ENCODE data around the gene GJA1. TPM values are rescaled to one million over a fixed set of nuclear protein-coding genes. Genes with fewer than 3 reads are reported as not detected.

The GJA1 gene
- total and polyA plus RNA-seq, 2 of the 8 experiments (the other 6 are each of a cell fraction or from before 2014, with no cell fraction given): 468 to 795 TPM

DNA sequence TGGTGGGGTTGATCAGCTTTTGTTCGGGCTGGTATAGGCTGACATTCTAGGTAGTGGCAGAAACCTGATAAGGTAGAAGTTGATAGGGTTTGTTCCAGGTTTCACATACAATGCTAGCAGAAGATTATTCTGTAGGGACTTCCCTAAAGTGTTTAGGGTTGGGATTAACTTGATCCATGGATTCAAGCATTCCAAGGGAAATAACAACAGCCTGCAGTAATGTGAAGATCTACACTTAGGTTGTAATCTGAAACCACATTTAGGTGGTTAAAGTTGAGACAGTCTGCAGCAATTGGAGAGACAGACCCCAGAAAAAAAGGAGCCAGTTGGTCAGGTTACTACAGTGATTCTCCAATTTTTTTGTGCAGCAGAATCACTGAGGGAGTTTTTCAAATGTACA, 56.1 kb downstream of the GJA1 start:
- no peak overlapping the region for H4K91ac ChIP-seq (replicated peaks; ENCODE audit: insufficient read length, low read length)
- no peak overlapping the region for H3K9ac ChIP-seq (replicated peaks in 1 of 4; ENCODE audit: extremely low read depth in 1 of 4, low read depth in 3 of 4, low read length in 3 of 4)
- H2BK12ac ChIP-seq (ENCODE audit: low read depth, low read length): no peak overlapping the region
- 74% methylated on average over 1 of the region's 1 CpG; no CpG with 5 or more reads in 1 of the 2 experiments for WGBS, 2 experiments (ENCODE audit: extremely low coverage in 1 of 2, insufficient coverage in 1 of 2, insufficient read length in 1 of 2, insufficient replicate concordance in 2 of 2, low coverage in 1 of 2, low lambda C conversion rate in 2 of 2, missing lambda C conversion rate in 1 of 2)
- CTCF ChIA-PET (ENCODE audit: partially characterized antibody): interaction anchor here (1.3 kb wide), 1 partner anchor 360 kb away, joined by 3 read pairs; no protein-coding TSS in a partner anchor
- no peaks in the 10 kb centered on the region for H3K79me2 ChIP-seq (ENCODE audit: control insufficient read depth in 1 of 2, insufficient read depth in 2 of 2, low read length in 2 of 2)
- no peak overlapping the region for H4K5ac ChIP-seq (ENCODE audit: insufficient read length, low read depth, low read length)
- H3K14ac ChIP-seq (ENCODE audit: insufficient read length): no peak overlapping the region
- no peak overlapping the region for H4K8ac ChIP-seq (ENCODE audit: extremely low read depth, insufficient read depth, low read length)
- no peak for FAIRE-seq
- no peak for DNase-seq (ENCODE audit: low read depth in 1 of 2, low spot score in 2 of 2)
- no peaks in the 10 kb centered on the region for H4K20me1 ChIP-seq (replicated peaks in 1 of 2; ENCODE audit: control insufficient read depth in 1 of 2, insufficient read depth in 2 of 2, low read length in 2 of 2)
- H2BK5ac ChIP-seq (ENCODE audit: low read depth, low read length): no peak overlapping the region
- H3K4me2 ChIP-seq (ENCODE audit: insufficient read depth in 1 of 2, low read depth in 2 of 2, low read length in 2 of 2): 0 out of 4 replicates have a peak overlapping the region, but pooled peaks of 1 of the 2 experiments have one; percentile 3
- no peak overlapping the region for H3K23ac ChIP-seq (ENCODE audit: insufficient read length)
- peaks cover 3 to 5% (median 4%) of the 10 kb centered on the region in 4 experiments; a peak in 5 of 7 replicates for H3K4me1 ChIP-seq (replicated peaks in 1 of 4; ENCODE audit: control insufficient read depth in 3 of 4, insufficient read depth in 4 of 4, low read length in 3 of 4)
- H3K4ac ChIP-seq (replicated peaks; ENCODE audit: insufficient read length, low read depth, low read length): no peak overlapping the region
- no peaks in the 10 kb centered on the region for H3K36me3 ChIP-seq (ENCODE audit: control insufficient read depth in 2 of 4, insufficient read depth in 4 of 4, low read length in 3 of 4)
- H3K27me3 ChIP-seq (replicated peaks in 1 of 4; ENCODE audit: control insufficient read depth in 3 of 4, extremely low read depth in 1 of 4, insufficient read depth in 3 of 4, low read length in 3 of 4): no peaks in the 10 kb centered on the region
- H2BK15ac ChIP-seq (ENCODE audit: low read length): no peak overlapping the region
- H3K23me2 ChIP-seq (ENCODE audit: low read depth, low read length): no peaks in the 10 kb centered on the region
- no peak overlapping the region for H3K4me3 ChIP-seq (ENCODE audit: extremely low read depth in 1 of 4, insufficient read depth in 2 of 4, low read depth in 3 of 4, low read length in 4 of 4)
- TF ChIP-seq TEAD4 (IDR thresholded peaks at IDR 0.05; ENCODE audit: low read depth, low read length): peak; percentile 51; the same call in 1 of the 2 replicates
- no peak for TF ChIP-seq SIX5 (IDR thresholded peaks at IDR 0.05; ENCODE audit: low read depth, low read length)
- no peak for TF ChIP-seq SUZ12 (IDR thresholded peaks at IDR 0.05; ENCODE audit: low read length)
- 0 out of 2 replicates have a peak, but pooled peaks have one; percentile 24 for TF ChIP-seq SP1 (IDR thresholded peaks at IDR 0.05; ENCODE audit: low read depth, low read length)
- TF ChIP-seq HDAC6 (IDR thresholded peaks at IDR 0.05; ENCODE audit: low read depth, low read length): no peak
- TF ChIP-seq CBX8 (IDR thresholded peaks at IDR 0.05; ENCODE audit: borderline replicate concordance, low read depth, low read length): no peak
- no peak for TF ChIP-seq KDM1A (IDR thresholded peaks at IDR 0.05; ENCODE audit: borderline replicate concordance, low read length)
- 0 out of 2 replicates have a peak overlapping the region, but pooled peaks have one; percentile 29 for H2BK20ac ChIP-seq (ENCODE audit: low read length)
- no peaks in the 10 kb centered on the region for H3K79me1 ChIP-seq (ENCODE audit: low read depth, low read length)
- no peak overlapping the region for H2BK120ac ChIP-seq (replicated peaks; ENCODE audit: low read depth, low read length)
- H2AK5ac ChIP-seq (ENCODE audit: low read depth, low read length): no peak overlapping the region
- H3K9me3 ChIP-seq (ENCODE audit: insufficient read depth in 2 of 2, low read depth in 1 of 2, low read length in 1 of 2): no peaks in the 10 kb centered on the region
- POLR2A ChIA-PET (ENCODE audit: partially characterized antibody): no interaction called here
- H2AFZ ChIP-seq (ENCODE audit: low read length): 0 out of 2 replicates have a peak overlapping the region, but pooled peaks have one; percentile 63
- H3K56ac ChIP-seq (replicated peaks; ENCODE audit: insufficient read length, low read depth, low read length): no peak overlapping the region
- no peak overlapping the region for H3K27ac ChIP-seq (ENCODE audit: low read depth, low read length)
- no peak overlapping the region for H3K18ac ChIP-seq (ENCODE audit: extremely low read depth, low read length)
